Measurements from ENCODE around the gene USP35. TPM values are rescaled to one million over a fixed set of nuclear protein-coding genes. Genes with fewer than 3 reads are reported as not detected.

The USP35 gene
- total RNA-seq, 4 donors from 2014 or later: 13.5 to 18.1 (median 14.3) TPM

GRCh38 chr11:78234006-78234405, 45.3 kb downstream of the USP35 start:
- no peak for DNase-seq
- H3K36me3 ChIP-seq: no peaks in the 10 kb centered on the region
- H3K27ac ChIP-seq: no peak overlapping the region
- no peaks in the 10 kb centered on the region for H3K4me1 ChIP-seq
- no peak for TF ChIP-seq POLR2A (IDR thresholded peaks at IDR 0.05)
- no peak for TF ChIP-seq CTCF (IDR thresholded peaks at IDR 0.05)
- no peaks in the 10 kb centered on the region for H3K9me3 ChIP-seq
- 81 to 92% methylated on average over 5 of the region's 5 CpGs for WGBS, 2 donors
- no peaks in the 10 kb centered on the region for H3K27me3 ChIP-seq
- no peak overlapping the region for H3K4me3 ChIP-seq (replicated peaks in 1 of 3)
- intact Hi-C loops (cut with DNase I): no loop called here

GRCh38 chr11:78237293-78238046, 48.8 kb downstream of the USP35 start:
- Histone ChIP-seq H3K27ac (no peak overlapping the region), H3K9me3 (no peaks in the 10 kb centered on the region), H3K4me1 (no peaks in the 10 kb centered on the region), H3K4me3 (replicated peaks in 1 of 3) (no peak overlapping the region), H3K27me3 (no peaks in the 10 kb centered on the region), H3K36me3 (no peaks in the 10 kb centered on the region)
- TF ChIP-seq CTCF (IDR thresholded peaks at IDR 0.05) (no peak), POLR2A (IDR thresholded peaks at IDR 0.05) (no peak)
- no peak for DNase-seq
- intact Hi-C loops (cut with DNase I): no loop called here

GRCh38 chr11:78239781-78240180, 51.1 kb downstream of the USP35 start:
- no peak for DNase-seq
- no peaks in the 10 kb centered on the region for H3K36me3 ChIP-seq

GRCh38 chr11:78241475-78241874, 52.8 kb downstream of the USP35 start:
- no peak for DNase-seq
- intact Hi-C loops (cut with DNase I): no loop called here
- TF ChIP-seq POLR2A (IDR thresholded peaks at IDR 0.05) (no peak), CTCF (IDR thresholded peaks at IDR 0.05) (no peak)
- H3K27ac ChIP-seq: no peak overlapping the region
- H3K4me1 ChIP-seq: no peaks in the 10 kb centered on the region
- no peak overlapping the region for H3K4me3 ChIP-seq (replicated peaks in 1 of 3)
- H3K9me3 ChIP-seq: no peaks in the 10 kb centered on the region
- no peaks in the 10 kb centered on the region for H3K27me3 ChIP-seq
- no peaks in the 10 kb centered on the region for H3K36me3 ChIP-seq

More at GRCh38 chr11:78239781-78240180, 51.1 kb downstream of the USP35 start:
- intact Hi-C loops (cut with DNase I): no loop called here
- Histone ChIP-seq H3K27me3 (no peaks in the 10 kb centered on the region), H3K4me3 (replicated peaks in 1 of 3) (no peak overlapping the region), H3K4me1 (no peaks in the 10 kb centered on the region), H3K9me3 (no peaks in the 10 kb centered on the region), H3K27ac (no peak overlapping the region)
- TF ChIP-seq POLR2A (IDR thresholded peaks at IDR 0.05): no peak
- no peak for TF ChIP-seq CTCF (IDR thresholded peaks at IDR 0.05)
- 100% methylated on average over 1 of the region's 1 CpG; no CpG with 5 or more reads in 1 of the 2 donors for WGBS, 2 donors

- H3K36me3 ChIP-seq: no peaks in the 10 kb centered on the region
- no peak for TF ChIP-seq POLR2A (IDR thresholded peaks at IDR 0.05)
- TF ChIP-seq CTCF (IDR thresholded peaks at IDR 0.05): no peak
- H3K9me3 ChIP-seq: no peaks in the 10 kb centered on the region
- 73 to 89% methylated on average over 2 of the region's 2 CpGs for WGBS, 2 donors
- no peak for DNase-seq
- no peak overlapping the region for H3K27ac ChIP-seq
- H3K4me1 ChIP-seq: no peaks in the 10 kb centered on the region
- intact Hi-C loops (cut with DNase I): no loop called here
- H3K4me3 ChIP-seq (replicated peaks in 1 of 3): no peak overlapping the region
- no peaks in the 10 kb centered on the region for H3K27me3 ChIP-seq
Observed at GRCh38 chr11:78244080-78244479, 55.4 kb downstream of the USP35 start.
